Glomerular endothelial cell (primary cell): ENCODE results near the gene DAPK3. TPM values are rescaled to one million over a fixed set of nuclear protein-coding genes. Genes with fewer than 3 reads are reported as not detected.
"Not testable (repeated sequence)": the region's sequence is repeated elsewhere in the genome, so short reads cannot be mapped to it uniquely, and the experiment has no call there.

ENCODE experiments used
- DNase-seq: peaks from one replicate; pipeline ENCODE4 v3.0.0-alpha.2; 2011; ENCODE audit warnings: low read depth, low spot score; ENCODE audit errors: extremely low read depth
- total RNA-seq: library from RNA; depleted of rRNA; stranded (reverse); fragments of >200 nt; gene quantifications from 2 replicates; pipeline ENCODE4 v1.2.3, GENCODE V29; 2015

Gene DAPK3
- 208 and 281 TPM in 2 replicates for total RNA-seq

- DNase-seq, result no peak
Measured at GRCh38 chr19:3970808-3971598, at the start of gene DAPK3. Gene DAPK3 (minus strand): TSS chr19:3971099. CDS start chr19:3969735, 1,364 bp downstream.

GRCh38 chr19:4019578-4019977 lies 48.7 kb upstream of the DAPK3 start:
- DNase-seq, result no peak

DNA sequence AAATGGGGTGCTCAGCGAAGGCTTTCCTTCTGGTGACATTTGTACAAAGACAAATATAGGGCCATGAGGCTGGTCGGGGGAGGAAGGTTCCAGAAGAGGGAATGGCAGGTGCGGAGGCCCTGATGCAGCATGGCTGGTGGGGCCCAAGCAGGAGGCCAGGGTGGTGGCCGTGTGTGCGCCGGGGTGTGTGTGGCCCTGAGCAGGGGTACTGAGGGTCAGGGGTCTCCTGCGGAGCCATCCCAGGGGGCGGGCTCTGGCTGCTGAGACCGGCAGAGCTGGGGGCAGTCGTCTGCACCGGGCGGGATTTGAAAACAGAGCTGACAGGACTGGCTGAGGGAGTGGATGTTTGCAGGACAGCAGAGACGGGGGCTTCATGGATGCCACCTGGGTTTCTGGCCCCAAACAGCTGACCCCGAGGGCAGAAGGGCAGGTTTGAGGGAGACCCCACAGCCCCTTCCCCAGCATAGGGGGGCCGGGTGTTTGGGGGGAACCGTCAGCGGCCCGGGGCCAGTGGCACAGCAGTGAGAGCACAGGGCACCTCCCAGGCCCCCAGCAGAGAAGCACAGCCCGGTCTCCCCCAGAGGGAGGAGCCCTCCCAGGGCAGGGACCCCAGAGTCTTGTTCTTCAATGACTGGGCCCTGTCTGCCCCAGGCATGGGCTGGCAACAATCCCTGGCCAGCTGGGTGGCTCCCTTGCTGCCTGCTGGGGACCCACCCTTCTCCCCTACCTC lies 48.0 kb upstream of the DAPK3 start:
- DNase-seq, result no peak

DNA sequence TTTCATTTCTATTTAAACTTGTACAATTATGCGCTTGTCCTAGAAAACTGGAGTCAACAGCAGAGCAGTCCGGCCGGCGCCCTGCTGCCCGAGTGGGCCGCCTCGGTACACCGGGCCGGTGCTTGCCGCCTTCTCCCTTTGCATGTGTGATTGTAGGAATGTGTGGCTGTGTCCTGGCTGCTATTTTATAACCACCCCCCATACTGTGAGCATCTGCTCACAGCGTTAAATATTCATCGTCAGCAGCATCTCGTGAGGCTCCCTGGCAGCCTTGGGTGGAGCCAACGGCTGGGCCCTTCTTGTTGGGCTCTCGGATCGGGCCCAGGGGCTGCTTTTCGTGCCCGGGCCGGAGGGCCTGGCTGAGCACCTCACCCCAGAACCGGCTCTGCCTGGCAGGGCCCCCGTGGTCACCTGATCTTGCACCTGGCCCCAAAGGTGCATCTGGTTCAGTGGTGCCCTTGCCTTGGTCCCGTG lies 47.3 kb upstream of the DAPK3 start:
- no peak for DNase-seq

DNA sequence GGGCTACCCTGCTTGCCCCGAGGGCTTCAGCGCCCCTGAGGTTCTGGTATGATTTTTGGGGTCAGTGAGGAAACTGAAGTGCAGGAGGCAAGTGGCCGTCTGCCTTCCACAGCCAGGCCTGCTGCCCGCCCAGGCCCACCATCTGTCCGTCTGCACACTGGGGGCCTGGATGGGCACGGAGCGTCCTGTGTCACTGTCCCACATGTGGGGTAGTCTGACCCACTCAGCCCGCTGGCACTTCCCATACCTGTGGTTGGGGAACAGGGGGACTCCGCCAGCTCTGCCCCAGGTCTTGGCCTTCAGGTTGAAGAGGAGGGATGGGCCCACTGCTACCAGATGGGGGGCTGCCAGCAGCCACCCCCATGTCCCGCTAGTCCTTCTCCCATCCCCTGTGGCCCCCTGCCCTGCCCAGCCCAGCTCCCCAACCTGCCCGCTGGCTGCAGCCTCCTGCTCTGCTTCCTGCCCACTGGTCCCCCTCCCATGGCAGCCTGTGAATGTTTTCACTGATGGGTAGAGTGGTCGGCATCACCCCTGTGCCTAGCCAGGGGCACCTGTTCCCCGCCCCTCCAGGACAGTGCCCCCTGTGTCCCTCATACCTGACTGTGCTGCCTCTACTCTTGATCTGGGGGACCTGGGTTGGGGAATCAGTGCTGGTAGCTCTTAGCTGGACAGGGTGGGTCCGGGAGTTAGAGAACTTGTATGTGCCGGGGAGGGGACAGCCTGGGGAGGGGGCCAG lies 46.2 kb upstream of the DAPK3 start:
- no peak for DNase-seq

GRCh38 chr19:4016486-4016885 lies 45.6 kb upstream of the DAPK3 start:
- DNase-seq, result no peak

- no peak for DNase-seq
Measured at GRCh38 chr19:4015705-4016402, 45.0 kb upstream of the DAPK3 start.

- DNase-seq, result no peak
Measured at GRCh38 chr19:4014541-4015491, 43.9 kb upstream of the DAPK3 start.

DNA sequence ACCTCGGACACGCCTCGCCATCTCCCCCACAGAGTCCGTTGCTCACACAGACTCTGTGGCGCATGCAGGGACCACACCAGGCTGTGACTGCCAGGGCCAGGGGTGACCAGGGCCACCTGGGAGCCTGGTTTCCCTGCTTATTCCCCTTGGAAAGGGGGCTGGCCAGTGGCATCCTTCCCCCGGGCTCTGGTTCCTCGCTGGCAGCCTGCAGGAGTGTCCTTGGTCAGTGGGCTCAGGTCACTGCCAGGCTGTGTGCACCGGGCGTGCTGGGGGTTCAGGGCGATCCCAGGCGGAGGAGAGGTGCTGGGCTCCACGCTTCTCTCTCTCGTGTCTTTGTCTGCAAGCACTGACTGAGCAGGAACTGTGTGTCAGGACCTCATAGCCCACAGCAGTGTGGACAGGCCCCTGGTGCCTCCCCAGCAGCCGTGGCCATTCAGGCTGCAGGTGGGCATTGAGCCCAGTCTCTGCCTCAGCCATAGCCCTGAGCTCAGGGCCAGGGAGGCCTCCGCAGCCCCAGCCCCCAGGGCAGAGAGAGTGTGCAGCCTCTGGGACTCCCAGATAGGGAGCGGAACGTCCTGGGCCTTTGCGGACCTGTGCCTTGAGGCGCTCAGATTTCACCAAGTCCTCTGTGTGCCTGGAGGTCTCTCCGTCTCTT lies 43.1 kb upstream of the DAPK3 start:
- DNase-seq, result no peak

DNA sequence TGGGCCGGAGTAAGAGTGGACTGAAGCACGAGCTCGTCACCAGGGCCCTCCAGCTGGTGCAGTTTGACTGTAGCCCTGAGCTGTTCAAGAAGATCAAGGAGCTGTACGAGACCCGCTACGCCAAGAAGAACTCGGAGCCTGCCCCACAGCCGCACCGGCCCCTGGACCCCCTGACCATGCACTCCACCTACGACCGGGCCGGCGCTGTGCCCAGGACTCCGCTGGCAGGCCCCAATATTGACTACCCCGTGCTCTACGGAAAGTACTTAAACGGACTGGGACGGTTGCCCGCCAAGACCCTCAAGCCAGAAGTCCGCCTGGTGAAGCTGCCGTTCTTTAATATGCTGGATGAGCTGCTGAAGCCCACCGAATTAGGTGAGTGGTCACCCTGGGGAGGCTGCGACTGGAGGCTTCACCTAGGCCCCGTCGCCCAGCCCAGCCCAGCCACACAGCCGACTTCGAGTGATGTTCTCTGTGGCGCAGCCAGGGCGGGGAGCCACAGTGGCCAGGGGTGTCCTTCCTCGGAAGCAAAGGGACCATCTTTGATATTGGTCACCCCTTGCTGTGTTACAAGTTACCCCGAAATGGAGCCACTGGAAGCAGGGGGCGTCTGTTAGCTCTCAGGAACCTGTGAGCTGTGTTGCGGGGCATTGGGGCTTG lies 42.2 kb upstream of the DAPK3 start:
- DNase-seq, result no peak

- no peak for DNase-seq
Measured at GRCh38 chr19:4012092-4012974, 41.4 kb upstream of the DAPK3 start.

GRCh38 chr19:4011430-4011829 lies 40.5 kb upstream of the DAPK3 start:
- not testable (repeated sequence) for DNase-seq

DNA sequence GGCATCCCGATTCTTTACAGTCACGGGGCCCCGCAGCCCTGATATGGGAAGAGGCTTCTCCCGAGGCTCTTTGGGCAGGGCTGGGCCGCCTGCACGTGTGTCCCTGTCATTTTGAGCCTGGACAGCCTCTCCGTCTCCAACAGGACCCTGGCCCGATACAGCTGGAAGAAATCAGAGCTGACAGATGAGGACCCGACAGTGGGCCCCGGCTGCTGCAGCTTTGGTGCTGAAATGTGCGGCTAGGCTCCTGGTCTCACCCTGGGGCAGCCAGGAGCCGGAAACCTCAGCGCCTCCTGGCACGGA lies 39.9 kb upstream of the DAPK3 start:
- no peak for DNase-seq

DNA sequence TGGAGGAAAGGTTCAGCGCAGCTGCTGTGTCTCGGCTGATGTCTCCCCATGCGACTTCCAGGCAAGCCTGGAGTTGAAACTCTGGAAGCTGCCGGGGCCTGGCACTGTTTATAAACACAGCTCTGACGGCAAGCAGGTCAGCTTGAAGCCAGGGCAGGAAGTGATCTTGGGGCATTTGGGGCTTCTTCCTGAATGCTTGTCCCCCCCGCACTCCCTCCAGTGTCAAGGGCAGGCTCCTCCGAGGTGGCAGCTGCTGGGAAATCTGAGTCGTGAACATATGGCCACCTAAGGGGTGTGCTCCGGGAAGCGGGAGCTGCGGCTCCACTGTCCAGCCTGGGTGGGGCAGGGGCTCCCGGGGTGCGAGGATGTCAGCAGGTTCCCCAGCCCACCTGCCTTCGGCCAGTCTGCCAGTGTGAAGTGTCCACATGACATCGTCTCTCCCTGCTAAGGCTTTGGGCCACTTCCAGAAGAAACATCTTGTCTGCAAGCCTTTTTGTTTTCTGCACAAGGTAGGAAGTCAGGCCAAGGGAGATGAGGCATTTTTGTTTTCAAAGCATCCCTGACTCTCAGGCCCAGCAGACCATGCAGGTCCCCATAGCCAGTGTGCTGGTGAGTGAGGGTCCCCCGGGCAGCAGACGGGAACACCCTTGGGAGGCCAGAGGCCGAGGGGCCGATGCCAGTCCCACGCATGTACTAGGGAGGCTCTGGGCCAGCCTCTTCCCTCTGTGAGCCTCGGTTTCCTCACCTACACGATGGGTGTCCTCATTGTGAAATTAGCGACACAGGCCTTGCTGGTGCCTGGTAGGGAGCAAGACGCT lies 39.3 kb upstream of the DAPK3 start:
- DNase-seq, result no peak

GRCh38 chr19:4007836-4008539 lies 37.1 kb upstream of the DAPK3 start:
- no peak for DNase-seq
